Hepatic stellate cell (primary cell): ENCODE measurements around the gene GASK1A.
"Not testable (repeated sequence)": the region's sequence is repeated elsewhere in the genome, so short reads cannot be mapped to it uniquely, and the experiment has no call there.

Experiments
- DNase-seq: peaks from one replicate; pipeline ENCODE4 v3.0.0; 2011; ENCODE audit warnings: low spot score

GASK1A gene

DNA sequence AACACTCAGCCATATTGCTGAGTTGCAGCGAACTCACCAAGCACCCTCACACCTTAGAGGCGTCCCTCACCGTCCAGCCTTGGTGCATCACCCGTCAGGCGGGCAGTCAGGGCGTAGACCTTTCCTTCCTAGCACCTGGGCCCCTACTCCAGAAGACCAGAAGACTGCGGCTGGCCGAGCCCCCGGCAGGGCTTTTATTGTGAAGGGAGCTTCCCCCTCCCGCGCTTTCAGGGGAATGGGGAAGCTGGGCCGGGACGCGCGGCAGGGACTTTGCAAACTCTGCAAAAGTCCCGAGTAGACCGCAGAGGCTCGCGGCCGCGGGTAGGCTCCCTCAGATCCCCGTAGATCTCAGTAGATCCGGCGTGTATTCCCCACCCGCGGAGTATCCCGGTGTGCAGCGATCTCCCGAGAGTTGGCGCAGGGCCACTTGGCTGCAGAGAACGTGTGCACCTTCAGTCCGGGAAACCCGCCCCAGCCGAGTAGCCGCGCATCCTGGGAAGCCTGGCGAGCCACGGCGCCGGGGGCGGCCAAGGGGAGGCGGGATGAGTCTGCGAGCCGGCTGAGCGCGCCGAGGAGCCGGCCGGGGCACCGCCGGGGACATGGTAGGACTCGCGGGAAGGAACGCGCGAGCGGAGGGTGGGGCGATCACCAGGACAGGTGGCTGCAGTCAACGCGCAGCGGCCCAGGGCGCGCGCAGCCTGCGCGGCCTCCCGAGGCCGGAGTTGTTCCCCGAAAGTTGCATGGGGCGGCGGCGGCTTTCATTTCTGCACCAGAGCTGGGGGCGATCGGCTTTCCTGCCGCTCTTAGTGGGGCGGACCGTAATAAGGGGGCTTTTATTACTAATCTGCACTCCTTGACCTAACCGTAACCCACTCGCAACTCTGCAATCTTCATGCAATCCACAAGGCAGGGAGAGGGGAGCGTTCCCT is at the start of gene GASK1A:
Gene GASK1A, plus strand, starts transcription at position 268 of the 929 bp plus-strand sequence. Its CDS starts 332 bp downstream, at position 600.
- no peak for DNase-seq

DNA sequence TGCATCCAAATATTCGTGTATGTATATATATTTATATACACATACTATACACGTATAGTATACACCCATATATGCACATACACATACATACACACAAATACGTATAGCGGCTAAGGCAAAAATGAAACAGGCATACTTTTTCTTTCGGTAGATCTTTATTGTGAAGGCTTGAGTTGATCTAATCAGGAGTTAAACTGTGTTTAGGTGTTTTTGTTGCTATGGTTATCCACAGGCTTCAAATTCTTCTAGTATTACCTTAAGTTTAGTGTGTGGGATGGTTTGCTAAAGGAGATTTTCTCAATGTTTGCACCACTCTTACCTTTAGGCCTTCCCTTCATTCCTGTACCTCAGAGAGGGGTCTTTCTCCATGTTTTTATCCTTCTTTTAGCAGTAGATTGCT is 45.0 kb upstream of the GASK1A start:
- no peak for DNase-seq

- no peak for DNase-seq
These were observed 44.2 kb upstream of the GASK1A start for GRCh38 chr3:42934910-42935309.

DNA sequence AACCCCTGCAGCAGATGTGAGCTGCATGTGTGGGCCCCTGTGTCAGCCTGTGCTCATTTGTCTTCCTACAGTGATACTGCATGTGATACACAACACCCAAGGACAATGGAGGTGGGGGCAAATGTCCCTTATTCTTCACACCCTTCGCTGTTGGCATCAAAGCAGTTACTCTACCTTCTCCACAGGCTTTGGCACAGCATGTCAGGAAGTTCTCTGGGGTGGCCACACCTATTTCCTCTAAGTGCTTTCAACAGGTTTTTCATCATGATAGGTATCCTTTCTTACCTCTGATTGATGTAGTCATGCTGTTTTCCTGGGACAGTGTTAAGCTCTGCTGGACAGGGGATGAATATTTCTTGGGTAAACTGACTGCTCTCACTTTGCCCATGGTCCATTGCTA is 43.6 kb upstream of the GASK1A start:
- no peak for DNase-seq

GRCh38 chr3:42936157-42936981 is 42.7 kb upstream of the GASK1A start:
- no peak for DNase-seq

DNA sequence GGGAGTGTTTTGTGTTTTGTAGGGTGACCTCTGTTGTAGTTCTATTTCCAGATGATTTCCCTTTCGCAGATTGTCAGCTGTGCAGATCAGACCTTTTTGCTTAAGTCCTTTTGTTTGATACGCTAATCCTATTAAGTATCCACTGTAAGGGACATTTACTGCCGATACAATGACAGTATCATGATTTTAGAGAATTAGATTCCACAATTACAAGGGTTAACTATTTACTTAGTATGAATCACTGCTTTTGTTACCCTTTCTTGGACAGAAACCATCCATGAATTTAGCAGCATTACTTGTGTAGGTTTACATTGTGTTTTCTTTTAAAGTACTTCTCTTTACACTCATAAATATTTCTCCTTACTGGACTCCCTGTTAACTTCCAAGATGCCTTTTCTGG is 41.8 kb upstream of the GASK1A start:
- DNase-seq: no peak

GRCh38 chr3:42942693-42943092 is 36.4 kb upstream of the GASK1A start:
- DNase-seq: no peak

GRCh38 chr3:42946050-42946449 is 33.1 kb upstream of the GASK1A start:
- no peak for DNase-seq

GRCh38 chr3:42957573-42957972 is 21.5 kb upstream of the GASK1A start:
- no peak for DNase-seq

DNA sequence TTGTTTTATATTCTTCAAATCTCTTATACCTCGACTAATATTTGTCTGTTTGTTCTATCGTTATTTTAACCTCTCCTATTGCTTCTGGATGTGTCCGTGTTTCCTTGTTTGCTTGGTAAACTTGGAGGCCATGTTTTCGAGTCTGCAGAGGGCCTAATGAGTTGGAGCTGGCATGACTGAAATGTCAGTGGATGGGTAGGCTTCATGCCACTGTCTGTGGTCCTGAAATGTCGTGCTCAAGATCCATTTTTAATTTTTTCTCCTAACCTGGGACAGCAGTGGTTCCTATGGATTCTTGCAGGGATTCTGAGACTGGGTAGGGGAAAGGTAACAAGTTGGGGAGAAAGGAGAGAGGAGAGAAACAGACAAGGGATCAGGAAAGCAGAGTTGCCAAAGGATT is 18.8 kb upstream of the GASK1A start:
- DNase-seq: no peak

DNA sequence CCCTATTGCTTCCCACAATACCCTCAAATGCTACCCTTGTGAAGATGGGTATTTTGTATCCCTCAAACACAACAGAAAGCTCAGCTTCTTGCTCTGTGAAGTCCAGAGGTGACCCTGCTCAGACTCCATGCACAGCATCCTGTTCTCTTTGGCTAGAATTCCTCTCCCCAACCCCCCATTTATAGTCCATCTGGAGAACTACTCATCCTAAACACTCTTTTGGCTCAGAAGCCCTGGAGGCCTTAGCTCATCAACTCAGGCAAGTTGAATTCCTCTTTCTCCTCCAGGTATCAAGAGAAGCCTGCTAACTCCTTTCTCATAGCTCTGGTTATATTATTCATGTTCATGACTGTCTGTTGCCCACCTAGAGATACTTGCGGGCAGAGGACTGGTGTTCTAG is 18.3 kb upstream of the GASK1A start:
- no peak for DNase-seq

- DNase-seq: peak; percentile 34
These were observed 17.5 kb upstream of the GASK1A start for GRCh38 chr3:42961633-42962032.

GRCh38 chr3:42963269-42963668 is 15.8 kb upstream of the GASK1A start:
- no peak for DNase-seq

GRCh38 chr3:42964266-42964665 is 14.8 kb upstream of the GASK1A start:
- DNase-seq: no peak

DNA sequence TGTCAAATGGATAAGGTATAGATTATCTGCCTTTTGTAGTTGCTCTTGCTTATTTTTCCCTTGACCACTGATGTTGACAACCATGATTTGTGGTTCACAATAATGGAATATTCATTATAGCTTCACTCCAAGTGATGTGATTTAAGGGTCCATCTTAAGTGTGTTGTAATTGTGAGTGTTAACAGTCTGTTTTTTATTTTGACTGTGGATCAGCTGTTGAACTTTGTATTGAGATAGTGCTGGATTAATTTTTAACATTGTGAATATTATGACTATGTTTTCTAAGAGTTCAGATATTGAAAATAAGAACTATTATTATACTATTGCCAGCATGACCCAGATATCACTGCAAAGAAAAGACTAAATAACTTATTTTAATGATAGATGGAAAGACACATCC is 8.6 kb upstream of the GASK1A start:
- DNase-seq: no peak

GRCh38 chr3:42970976-42971772 is 7.9 kb upstream of the GASK1A start:
- DNase-seq: no peak

DNA sequence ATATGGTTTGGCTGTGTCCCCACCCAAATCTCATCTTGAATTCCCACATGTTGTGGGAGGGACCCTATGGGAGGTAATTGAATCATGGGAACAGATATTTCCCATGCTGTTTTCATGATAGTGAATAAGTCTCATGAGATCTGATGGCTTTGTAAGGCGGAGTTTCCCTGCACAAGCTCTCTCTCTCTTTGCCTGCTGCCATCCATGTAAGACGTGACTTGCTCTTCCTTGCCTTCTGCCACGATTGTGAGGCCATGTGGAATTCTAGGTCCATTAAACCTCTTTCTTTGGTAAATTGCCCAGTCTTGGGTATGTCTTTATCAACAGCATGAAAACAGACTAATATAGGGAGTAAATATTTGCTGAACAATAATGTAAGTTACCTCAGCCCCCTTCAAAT is 4.2 kb upstream of the GASK1A start:
- DNase-seq: not testable (repeated sequence)

DNA sequence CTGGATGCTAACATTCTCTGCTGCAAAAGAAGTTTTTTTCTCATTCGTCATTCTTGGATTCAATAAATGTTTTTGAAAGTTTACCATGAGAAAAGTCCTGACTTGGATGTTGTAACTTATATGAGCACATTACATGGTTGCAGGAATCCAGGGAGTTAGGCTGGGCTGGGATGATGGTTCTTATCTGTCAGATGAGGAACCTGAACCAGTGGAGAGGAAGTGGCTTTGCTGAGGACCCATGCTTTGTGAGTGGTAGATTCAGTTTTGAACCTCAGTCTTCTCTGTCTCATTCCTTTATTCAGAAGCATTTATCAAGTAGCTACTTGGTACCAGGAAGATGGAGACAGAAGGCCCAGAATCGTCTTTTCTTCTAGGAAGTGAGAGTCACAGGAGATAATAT is 3.7 kb upstream of the GASK1A start:
- DNase-seq: no peak

DNA sequence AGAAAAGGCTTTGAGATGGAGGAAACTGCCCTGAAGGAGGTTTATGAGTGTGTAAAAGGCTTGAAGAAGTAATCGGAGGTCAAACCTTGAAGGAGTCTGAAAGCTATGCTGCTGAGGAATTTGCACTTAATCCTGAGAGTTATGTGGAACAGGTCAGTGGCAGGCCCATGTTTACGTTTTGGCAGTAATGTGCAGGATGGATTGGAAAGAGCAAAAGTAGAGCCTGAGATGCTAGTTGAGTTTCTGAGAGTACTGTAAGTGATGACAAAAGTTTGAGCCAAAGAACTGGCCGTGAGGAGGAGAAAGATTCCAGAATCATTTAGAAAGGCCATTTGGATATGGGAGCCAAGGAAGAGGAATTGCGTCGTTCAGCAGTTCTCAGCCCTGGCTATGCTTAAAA is 3.2 kb upstream of the GASK1A start:
- DNase-seq: no peak

DNA sequence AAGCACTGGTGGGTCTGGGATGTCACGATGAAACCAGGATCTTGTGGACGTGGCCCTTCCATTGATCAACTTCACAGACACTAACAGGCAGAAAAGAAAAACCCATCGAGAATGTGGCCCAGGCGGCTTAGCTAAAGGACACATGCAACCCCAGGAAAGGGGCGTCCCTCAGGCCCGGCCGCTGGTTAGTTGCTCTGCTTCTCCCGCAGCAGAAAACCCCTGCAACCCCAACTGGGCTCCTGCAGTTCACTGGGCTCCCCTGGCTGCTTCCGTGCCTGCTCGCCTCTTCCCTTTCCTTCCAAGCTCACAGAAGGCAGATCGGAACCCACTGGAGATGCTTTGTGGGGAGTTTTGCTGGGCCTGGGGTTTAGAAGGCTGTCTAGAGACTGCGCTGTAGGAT is 1.1 kb downstream of the GASK1A start:
- DNase-seq: no peak

DNA sequence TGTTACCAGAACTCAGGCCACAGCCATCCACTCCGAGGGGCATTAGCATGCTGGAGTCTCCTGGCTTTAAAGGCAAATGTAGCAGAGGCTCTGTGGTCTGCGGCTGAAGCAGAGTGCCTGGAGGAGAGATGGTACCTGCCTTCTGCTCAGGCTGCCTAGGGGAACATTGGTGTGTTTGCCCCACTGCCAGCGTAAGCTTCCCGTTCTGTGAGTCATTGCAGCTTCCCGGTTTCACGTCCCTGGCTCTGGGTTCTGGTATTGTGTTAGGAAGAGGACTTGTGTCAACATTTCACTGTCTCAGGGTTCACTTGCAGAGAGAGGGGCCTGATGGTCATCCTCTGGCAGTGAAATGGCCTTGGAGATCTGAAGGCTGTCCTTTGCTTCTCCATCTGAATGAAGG is 1.8 kb downstream of the GASK1A start:
- DNase-seq: no peak
